LoVo (cell line): ENCODE results near the gene XAGE2.
"Not testable (repeated sequence)": the region's sequence is repeated elsewhere in the genome, so short reads cannot be mapped to it uniquely, and the experiment has no call there.

Experiments
- DNase-seq: peaks from one replicate; pipeline ENCODE4 v3.0.0-alpha.2; 2016; ENCODE audit warnings: low spot score

XAGE2 gene, protein sequence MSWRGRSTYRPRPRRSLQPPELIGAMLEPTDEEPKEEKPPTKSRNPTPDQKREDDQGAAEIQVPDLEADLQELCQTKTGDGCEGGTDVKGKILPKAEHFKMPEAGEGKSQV

DNA sequence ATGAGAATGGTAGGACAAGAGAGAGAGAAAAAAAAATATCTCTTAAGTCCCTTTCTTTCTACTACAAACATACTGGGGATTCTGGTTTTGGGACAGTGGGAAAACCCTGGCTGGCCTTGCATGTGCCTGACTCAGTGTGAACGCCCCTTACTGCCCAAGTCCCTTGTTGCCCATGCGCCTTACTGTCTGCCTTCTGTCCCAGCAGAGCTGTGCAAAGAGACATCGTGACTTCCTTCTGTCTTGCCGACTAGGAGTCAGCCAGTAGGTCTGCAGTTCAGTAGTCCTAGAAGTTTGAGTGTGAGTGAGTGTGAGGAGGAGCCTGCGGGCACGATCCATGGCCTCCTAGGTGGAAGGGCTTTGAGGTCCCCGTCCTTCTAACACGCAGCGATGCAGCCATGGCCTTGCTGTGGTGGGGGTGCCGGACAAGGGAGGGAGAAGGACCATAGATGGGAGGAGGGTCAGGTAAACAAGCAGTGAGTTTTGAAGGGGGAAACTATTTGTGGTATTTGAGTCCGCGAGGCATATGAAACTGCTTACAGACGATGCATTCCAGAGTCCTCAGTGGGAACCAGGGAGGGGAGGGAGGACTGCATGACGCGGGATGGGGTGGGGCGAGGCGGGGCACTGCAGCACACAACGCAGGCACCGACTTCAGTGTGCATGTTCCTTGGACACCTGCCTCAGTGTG is at the start of gene XAGE2:
XAGE2 (plus strand) TSS at position 654 of the 688 bp plus-strand sequence. CDS start 994 bp downstream, outside the sequence.
- no peak for DNase-seq

DNA sequence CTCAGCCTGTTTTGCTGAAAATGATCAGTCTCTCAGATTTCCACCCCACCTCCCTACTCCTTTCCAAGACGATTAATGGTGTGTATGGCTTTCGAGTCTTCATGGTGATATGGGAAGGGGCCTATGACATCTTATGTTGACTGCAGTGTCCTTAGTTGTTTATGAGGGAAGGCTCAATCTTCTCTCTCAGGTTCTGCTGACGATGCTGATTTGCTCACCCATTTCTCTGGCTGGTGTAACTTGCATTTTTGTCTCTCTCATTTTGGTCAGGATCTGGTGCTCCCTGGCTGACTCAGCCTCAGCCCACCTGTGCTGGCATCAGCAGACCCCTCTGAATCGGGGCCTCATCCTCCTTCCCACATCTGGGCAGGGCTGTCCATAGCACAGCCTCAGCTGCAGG is 31.4 kb upstream of the XAGE2 start:
- DNase-seq: no peak

DNA sequence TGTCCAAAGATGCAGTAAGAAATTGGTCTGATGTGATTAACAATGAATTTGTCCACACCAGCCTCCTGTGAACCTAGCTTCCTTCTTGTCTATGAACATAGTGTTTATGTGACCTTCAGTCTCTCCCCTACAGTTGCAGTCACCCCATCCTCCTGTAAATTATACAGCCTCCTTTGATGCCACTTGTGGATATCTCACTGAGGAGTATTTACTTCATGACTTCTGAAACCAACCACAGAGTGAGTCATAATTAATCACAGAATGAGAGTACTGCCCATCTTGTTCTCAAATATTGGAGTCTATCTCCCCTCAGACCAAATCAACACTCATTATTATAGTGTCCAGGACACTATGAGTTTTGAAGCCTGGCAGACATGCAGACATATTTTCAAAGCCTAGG is 27.3 kb upstream of the XAGE2 start:
- no peak for DNase-seq

DNA sequence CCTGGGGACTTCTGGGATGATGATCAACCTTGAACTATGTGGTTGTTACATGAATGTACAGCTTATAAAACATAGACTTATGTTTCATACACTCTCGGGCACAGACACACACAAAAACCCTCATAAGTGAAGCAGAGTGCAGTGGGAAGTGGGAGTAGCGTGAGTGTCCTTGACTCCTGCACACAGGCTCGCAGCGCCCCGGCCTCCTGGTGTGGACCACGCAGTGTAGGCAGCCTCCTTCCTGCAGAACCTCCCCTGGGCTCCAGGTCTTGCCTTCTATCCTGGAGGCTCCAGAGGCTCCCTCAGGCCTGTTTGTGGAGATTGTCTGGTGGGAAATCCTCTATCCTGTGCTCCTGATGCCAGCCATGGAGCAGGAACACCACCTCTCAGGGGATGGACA is 25.7 kb upstream of the XAGE2 start:
- not testable (repeated sequence) for DNase-seq

DNA sequence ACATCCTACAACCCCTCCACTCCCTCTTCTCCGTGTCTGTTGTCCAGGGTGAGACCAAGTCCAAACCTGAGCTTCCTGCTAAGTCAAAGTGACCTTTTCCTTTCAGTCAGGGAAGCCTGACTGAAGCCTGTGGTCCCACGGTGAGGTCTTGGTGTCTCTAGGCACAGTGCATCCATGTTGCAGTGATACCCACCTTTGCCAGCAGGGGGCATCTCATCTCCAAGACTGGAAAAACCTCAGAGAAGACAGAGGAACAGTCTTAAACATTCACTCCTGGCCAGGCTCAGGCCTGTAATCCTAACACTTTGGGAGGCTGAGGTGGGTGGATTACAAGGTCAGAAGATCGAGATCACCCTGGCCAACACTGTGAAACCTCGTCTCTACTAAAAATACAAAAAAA is 23.4 kb upstream of the XAGE2 start:
- DNase-seq: not testable (repeated sequence)

DNA sequence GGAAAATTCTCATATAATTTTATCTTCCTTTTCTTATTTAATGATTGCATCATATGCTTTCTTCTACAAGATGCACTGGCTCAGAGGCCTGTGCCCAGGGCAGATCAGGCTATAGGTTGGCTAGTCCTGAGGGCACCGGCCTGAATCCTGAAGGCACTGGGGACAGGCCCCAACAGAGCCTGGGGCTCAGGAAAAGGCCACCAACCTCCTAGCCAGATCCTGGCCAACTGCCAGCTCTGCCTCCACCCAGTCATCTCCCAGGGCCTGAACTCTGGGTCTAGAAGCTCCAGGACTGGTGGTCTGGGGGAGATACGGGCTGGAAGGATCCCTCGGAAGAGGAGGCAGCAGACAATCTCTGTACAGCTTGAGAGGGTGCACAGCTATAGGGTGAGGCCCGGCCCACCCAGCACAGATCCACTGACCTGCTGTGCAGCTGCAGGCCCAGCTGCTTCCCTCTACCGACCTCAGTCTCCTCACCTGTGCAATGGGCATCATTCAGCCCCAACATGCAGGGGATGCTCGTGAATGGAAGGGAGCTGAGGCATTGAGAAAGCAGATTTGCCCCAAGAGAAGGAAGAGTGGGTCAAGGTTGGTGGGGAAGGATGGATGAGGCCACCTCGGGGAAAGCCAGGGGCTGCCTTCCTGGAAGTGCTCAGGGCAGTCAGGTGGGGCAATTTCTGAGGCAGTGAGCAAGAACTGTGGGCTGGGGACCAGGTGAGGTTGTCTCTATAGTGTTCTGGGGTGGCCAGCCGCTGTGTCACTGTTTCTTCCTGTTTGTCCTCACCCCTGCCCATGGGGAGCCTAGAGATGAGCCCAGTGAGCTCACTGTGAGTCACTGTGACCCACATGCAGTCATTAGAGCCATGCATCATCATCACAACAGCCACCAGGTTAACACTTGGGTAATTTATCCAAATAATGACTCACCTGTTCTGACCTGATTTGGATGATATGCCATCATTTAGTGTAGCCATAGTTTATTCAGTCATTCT is 22.4 kb upstream of the XAGE2 start:
- DNase-seq: peak; percentile 44

DNA sequence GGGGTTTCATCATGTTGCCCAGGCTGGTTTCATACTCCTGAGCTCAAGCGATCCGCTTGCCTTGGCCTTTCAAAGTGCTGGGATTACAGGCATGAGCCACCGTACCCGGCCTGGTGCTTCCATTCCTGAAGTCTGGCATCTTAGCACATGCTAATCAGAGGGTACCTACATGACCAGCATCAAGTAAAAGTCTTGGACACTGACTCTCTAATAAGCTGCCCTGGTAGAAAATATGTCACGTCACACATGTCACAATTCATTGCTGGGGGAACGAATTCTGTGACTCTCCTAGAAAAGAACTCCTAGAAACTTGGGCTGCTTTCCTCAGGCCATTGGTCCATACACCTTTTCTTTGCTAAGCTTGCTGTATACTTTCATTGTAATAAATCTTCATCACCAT is 19.1 kb upstream of the XAGE2 start:
- DNase-seq: no peak

DNA sequence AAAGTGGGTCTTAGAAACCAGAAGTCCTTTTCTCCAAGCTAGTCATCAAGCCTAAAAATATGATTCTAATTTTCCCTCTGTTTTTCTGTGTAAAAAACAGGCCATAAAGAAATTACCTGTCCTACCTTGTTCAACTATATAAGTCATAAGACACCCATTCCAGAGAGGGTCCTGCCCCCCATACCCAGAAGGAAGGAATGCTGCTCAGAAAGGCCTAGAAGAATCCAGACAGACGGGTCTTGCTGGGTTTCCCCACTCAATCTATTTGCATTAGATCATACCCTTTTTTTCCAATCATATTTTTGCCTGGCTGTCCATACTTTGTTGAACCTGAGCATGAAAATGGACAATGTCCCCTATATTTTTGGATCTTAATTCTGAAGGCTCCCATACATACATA is 16.3 kb upstream of the XAGE2 start:
- no peak for DNase-seq

DNA sequence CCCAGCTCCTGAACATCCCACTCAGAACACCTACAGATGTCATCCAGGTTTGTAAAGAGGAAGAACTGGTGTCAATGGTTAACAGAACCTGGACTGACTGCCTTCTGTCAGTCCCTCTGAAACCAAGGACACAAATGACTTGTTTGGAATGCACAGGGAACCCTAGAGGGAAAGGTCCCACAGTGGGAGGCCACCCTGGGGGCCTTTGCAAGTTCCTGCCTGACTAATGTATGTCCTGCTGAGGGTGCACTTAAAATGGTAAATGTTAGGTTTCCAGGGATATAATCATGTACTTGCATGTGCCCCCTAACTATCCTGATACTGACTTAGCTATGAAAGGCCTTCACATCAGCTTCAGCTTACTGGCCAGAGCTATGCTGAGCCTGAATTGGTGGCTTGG is 15.0 kb upstream of the XAGE2 start:
- no peak for DNase-seq

DNA sequence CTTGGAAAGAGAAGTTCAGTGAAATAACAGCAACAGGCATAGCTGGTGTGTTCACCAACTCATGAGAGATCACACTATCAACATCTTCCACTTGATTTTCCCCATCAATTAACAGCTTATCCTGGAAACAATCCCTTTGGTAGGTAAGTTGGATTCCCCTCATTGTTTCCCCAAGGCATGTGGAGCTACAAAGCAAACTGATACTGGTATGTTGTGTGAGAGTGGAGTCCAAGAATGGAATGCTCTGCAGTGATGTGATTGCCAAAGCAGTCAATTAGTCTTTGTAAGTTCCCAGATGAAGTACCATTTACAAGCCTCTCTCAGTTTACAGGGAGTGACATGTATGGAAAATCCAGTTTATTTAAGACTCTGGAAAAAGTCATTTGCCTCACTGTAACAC is 13.7 kb upstream of the XAGE2 start:
- no peak for DNase-seq

DNA sequence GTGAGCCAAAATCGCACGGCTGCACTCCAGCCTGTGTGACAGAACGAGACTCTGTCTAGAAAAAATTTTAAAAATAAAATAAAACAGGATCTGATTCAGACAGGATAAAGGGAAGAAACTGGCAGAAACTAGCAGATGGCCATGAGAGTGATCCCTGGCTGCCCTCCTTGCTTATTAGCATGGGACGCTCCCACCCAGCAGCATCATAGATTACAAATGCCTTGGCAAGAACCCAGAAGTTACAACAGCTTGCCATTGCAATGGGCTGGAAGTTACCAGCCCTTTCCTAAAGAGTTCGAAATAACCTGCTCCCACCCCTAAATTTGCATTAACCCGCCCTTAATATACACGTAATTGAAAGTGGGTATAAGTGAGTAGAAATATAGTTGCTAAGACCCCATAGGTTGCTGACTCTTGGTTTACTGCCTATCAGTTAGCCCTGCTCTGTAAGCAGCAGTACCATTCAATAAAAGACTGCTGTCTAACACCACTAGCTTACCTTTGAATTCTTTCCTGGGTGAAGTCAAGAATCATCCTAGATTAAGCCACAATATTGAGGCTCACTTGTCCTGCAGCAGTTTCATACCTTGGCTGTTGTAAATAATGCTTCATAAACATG is 9.1 kb upstream of the XAGE2 start:
- no peak for DNase-seq

DNA sequence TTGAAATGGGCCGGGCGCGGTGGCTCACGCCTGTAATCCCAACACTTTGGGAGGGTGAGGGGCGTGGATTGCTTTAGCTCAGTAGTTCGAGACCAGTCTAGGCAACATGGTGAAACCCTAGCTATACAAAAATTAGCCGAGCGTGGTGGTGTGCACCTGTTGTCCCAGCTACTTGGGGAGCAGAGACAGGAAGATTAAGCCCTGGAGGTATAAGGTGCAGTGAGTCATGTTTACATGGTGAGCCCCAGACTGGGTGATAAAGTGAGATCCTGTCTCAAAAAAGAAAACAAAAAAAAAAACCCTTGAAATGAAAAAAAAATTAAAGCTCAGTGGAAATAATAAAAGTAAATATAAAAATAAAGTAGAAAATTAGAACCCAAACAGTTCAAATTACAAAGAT is 6.9 kb upstream of the XAGE2 start:
- no peak for DNase-seq

DNA sequence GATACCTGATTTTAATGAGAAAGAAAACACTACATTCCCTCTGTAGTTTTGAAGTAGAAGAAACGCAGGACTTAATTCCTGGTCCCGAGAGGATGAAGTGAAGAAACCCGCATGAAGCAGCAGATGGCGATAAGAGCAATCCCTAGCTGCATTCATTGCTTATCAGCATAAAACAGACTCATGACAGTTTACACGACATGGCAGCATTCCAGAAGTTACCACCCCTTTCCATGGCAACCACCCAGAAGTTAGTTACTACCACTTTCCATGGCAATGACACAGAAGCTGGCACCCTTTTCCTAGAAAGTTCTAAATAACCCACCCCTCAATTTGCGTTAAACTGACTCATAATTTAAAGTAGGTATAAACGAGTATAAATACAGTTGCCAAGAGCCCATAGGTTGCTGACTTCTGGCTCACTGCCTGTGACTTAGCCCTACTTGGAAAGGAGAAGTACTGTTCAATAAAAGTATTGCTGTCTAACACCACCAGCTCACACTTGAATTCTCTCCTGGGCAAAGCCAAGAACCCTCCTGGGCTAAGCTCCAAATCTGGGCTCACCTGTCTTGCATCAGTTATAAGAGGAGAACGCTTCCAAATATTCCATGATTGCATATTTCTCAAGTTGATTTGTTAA is 5.5 kb upstream of the XAGE2 start:
- peak; percentile 12 for DNase-seq

DNA sequence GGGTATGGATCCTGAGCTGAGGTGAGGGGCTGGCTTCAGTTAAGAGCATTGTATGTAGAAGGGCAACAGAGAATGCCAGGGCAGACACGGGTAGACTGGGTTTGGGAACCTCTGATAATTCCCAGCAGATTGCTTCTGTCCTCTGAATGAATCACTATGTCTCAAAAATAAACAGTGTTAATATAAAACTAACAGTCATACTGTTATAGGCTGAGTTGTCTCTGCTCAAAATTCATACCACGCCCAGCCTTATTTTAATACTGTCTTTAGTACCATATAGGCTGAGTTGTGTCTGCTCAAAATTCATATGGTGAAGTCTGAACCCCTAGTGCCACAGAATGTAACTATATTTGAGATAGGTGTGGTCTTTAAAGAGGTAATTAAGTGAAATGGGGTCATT is 10.0 kb downstream of the XAGE2 start:
- DNase-seq: no peak

DNA sequence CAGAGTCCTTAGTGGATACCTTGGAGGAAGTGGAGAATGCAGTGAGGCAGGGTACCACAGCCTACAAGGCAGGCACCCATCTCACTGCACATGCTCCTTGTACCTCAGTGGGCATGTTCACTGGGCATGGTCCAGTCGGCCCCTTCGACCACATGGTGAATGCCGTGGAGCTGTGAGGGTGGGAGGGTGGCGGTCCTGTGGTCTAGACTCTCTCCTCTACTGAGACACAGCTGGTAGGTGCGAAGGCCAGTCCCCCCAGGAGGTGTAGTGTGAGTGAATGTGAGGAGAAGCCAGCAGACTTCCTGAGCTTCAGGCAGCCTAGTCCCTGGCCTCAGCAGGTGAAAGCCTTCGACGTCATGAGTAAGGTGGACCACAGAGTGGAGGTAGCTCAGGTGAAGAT is 12.2 kb downstream of the XAGE2 start:
- DNase-seq: no peak

DNA sequence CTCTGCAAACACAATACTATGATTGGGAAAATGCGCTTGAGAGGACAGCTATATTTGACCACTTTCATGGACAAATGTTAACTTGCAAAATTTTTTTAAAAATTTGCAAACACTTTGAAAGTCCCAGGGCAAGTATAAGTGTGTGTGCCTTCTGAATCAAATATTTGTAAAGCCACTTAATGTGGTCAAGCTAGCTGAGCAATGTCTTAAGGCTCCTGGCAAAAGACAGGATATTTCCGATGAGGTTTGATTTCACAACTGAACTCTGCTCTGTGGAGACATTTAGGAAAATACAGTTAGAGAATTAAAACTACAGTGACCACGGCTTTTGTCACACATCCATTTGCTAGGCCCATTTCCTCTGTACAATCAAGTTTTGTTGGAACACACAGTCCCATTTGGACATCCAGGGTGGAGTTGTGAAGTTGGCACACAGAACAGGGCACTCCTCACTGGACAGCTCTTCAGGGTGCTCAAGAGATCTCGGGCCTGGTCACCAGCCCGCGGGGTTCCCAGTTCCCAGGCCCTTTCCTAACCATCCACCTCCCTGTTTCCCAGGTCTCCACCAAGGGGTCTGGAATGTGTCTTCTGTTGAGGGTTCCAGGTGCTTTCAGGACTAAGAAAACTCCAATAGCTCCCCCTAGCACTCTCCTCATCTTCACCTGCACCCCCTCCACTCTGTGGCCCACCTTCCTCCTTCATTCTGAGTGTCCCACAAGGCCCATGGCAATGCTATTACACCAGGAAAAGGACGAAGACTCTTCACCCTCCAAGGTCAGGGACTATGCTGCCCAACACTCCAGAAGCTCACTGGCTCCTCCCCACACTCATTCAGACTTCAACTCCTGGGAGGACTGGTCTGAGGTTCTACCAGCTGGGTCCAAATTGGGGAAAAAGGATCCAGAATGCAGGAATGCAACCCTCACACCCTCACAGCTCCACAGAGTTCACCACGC is 41.9 kb downstream of the XAGE2 start:
- no peak for DNase-seq

DNA sequence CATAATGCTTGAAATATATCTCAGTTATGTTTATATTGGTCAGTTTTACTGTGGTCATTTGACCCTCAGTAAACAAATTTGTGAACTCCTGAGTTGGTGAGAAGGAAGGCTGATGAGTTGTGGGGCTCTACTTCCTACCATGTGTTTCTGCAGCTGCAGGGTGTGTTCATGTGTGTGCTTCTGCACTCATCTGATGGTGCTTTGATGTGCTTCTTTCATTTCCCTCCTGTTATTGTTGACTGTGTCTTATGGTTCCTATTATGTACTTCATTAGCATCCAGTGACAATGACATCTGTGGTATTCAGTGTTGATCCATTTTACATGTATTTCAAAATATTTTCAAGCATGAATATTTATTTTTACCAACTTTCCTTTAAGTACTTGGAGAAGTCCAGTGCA is 46.5 kb downstream of the XAGE2 start:
- DNase-seq: no peak

DNA sequence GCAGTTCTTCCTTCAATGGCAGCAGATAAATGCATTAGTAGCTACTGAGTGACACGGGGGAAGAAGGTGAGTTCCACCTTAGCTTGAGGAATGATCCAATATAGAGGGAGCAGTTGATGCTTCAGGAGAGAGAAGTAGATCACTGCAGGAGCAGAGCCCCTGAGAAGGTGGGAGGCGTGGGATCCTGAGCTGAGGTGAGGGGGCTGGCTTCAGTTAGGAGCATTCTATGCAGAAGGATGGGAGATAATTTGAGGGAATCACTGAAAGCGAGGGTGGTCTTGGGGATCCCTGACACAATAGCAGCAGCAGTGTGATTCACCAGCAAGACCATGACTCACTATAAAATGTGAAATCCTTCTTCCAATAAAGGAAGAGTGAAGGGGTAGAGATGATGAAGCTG is 48.0 kb downstream of the XAGE2 start:
- no peak for DNase-seq

DNA sequence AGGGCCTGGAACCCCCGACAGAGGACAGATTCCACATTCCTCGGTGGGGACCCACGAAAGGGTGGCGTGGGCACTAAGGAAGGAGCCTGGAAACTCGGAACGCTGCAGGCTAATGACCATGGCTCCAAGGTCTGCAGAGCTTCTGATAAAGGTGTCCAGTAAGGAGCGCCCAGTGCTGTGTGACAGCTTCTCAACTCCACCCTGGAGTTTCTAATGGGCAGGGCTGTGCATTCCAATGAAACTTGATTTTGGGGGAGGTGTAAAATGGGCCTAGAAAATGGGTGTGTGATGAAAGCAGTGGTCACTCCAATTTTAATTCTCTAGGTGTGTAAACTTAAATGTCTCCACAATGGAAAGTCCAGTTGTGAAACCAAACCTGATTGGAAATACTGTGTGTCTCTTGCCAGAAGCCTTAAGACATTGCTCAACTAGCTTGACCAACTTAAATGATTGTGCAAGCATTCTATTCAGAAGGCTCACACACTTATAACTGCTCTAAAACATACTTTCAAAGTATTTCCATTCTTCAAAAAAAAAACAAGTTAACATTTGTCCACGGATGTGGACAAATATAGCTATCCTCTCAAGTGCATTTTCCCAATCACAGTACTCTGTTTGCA is 52.1 kb downstream of the XAGE2 start:
- DNase-seq: no peak

DNA sequence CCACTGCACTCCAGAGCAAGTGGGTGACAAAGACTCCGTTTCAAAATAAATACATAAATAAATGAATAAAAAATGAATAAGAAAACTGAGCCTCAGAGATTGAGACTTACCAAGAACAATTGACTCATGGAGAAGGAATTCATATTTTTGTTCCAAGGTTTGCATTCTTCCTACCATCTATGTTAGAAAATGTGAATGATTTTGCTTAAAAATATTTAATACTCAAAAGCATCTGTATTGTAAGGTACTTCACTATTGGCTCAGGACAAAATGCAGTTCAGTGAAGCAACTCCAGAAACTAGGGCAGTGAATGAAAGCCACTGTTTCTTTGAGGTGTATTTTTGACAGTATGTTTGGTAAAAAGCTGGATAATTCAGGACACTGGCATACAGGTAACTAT is 54.1 kb downstream of the XAGE2 start:
- no peak for DNase-seq

DNA sequence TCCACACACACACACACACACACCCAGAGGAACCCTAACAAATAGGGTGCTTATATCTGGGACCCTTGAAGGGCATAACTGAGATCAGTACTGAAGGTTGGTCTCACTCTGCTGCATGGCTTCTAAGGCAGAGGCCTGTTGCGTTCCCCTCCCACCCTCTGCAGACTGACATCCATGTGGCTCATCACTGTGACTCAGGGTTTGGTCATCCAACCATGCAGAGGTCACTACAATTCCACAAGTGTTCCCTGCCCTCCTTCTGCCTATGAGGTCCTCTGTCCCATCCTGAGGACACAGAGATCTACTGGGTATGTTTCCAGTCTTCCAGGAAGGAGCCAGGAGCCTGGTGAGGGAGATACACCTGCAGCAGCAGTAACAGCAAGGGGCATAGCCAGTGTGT is 55.8 kb downstream of the XAGE2 start:
- no peak for DNase-seq
